ENCODE measurements around the gene PCNX1.

DNA sequence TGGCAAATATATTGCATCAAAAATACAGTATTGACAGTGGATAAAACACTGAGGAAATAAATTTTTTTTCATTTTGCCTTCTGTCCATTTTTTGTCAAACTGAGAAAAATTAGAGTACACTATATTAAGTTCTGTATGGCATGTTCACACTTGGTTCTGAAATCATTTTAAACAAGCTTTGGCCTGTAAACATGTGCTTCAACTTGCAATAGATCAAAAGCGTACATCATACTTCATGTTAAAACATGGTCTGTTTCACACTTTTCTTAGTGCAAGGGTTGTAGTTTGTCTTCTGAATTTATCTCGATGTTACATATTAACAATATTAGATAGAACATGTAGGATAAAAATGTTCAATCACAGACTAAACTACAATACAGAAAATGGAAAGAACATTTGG is 208.0 kb downstream of the PCNX1 start:
- TF ChIP-seq, protein P1, sequence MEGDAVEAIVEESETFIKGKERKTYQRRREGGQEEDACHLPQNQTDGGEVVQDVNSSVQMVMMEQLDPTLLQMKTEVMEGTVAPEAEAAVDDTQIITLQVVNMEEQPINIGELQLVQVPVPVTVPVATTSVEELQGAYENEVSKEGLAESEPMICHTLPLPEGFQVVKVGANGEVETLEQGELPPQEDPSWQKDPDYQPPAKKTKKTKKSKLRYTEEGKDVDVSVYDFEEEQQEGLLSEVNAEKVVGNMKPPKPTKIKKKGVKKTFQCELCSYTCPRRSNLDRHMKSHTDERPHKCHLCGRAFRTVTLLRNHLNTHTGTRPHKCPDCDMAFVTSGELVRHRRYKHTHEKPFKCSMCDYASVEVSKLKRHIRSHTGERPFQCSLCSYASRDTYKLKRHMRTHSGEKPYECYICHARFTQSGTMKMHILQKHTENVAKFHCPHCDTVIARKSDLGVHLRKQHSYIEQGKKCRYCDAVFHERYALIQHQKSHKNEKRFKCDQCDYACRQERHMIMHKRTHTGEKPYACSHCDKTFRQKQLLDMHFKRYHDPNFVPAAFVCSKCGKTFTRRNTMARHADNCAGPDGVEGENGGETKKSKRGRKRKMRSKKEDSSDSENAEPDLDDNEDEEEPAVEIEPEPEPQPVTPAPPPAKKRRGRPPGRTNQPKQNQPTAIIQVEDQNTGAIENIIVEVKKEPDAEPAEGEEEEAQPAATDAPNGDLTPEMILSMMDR (IDR thresholded peaks at IDR 0.05; ENCODE audit: poor library complexity), result no peak
- no peak for TF ChIP-seq EZH2phosphoT487 (IDR thresholded peaks at IDR 0.05; ENCODE audit: low read depth, severe bottlenecking, unreplicated experiment)
- no peak for TF ChIP-seq EZH2 (IDR thresholded peaks at IDR 0.05; ENCODE audit: borderline replicate concordance)

Measured in hepatocyte (in vitro differentiated cells).